ENCODE results near the gene NRXN3.
"Not testable (repeated sequence)": the region's sequence is repeated elsewhere in the genome, so short reads cannot be mapped to it uniquely, and the experiment has no call there.

NRXN3 gene

GRCh38 chr14:78486621-78487020, 316.4 kb downstream of the NRXN3 start:
- no peak for DNase-seq (ENCODE audit: low spot score)

GRCh38 chr14:78487573-78487972, 317.4 kb downstream of the NRXN3 start:
- DNase-seq (ENCODE audit: low spot score): not testable (repeated sequence)

GRCh38 chr14:78488938-78489337, 318.8 kb downstream of the NRXN3 start:
- no peak for DNase-seq (ENCODE audit: low spot score)

GRCh38 chr14:78491048-78491447, 320.9 kb downstream of the NRXN3 start:
- DNase-seq (ENCODE audit: low spot score): no peak

- DNase-seq (ENCODE audit: low spot score): no peak
Measured at GRCh38 chr14:78498062-78498595, 328.0 kb downstream of the NRXN3 start.

GRCh38 chr14:78501909-78502308, 331.7 kb downstream of the NRXN3 start:
- no peak for DNase-seq (ENCODE audit: low spot score)

GRCh38 chr14:78508023-78508422, 337.9 kb downstream of the NRXN3 start:
- no peak for DNase-seq (ENCODE audit: low spot score)

GRCh38 chr14:78509516-78509915, 339.3 kb downstream of the NRXN3 start:
- no peak for DNase-seq (ENCODE audit: low spot score)

- no peak for DNase-seq (ENCODE audit: low spot score)
Measured at GRCh38 chr14:78512021-78512420, 341.8 kb downstream of the NRXN3 start.

GRCh38 chr14:78519863-78520262, 349.7 kb downstream of the NRXN3 start:
- no peak for DNase-seq (ENCODE audit: low spot score)

GRCh38 chr14:78524196-78524595, 354.0 kb downstream of the NRXN3 start:
- DNase-seq (ENCODE audit: low spot score): no peak

- DNase-seq (ENCODE audit: low spot score): no peak
Measured at GRCh38 chr14:78524766-78525165, 354.6 kb downstream of the NRXN3 start.

GRCh38 chr14:78530078-78530477, 359.9 kb downstream of the NRXN3 start:
- no peak for DNase-seq (ENCODE audit: low spot score)

GRCh38 chr14:78534141-78534540, 364.0 kb downstream of the NRXN3 start:
- no peak for DNase-seq (ENCODE audit: low spot score)

- DNase-seq (ENCODE audit: low spot score): no peak
Measured at GRCh38 chr14:78535041-78535440, 364.9 kb downstream of the NRXN3 start.

- DNase-seq (ENCODE audit: low spot score): not testable (repeated sequence)
Measured at GRCh38 chr14:78541788-78542187, 371.6 kb downstream of the NRXN3 start.

- DNase-seq (ENCODE audit: low spot score): no peak
Measured at GRCh38 chr14:78543433-78543832, 373.3 kb downstream of the NRXN3 start.

GRCh38 chr14:78561074-78561473, 390.9 kb downstream of the NRXN3 start:
- no peak for DNase-seq (ENCODE audit: low spot score)

- DNase-seq (ENCODE audit: low spot score): peak; percentile 17
Measured at GRCh38 chr14:78566026-78566858, 396.1 kb downstream of the NRXN3 start.

GRCh38 chr14:78566859-78567172, 396.6 kb downstream of the NRXN3 start:
- no peak for DNase-seq (ENCODE audit: low spot score)

GRCh38 chr14:78567343-78567742, 397.2 kb downstream of the NRXN3 start:
- no peak for DNase-seq (ENCODE audit: low spot score)

GRCh38 chr14:78573736-78574135, 403.6 kb downstream of the NRXN3 start:
- not testable (repeated sequence) for DNase-seq (ENCODE audit: low spot score)

- no peak for DNase-seq (ENCODE audit: low spot score)
Measured at GRCh38 chr14:78576437-78577166, 406.4 kb downstream of the NRXN3 start.
